Neuronal stem cell (in vitro differentiated cells): Measurements from ENCODE around the gene FOXP1.

ENCODE experiments used
- DNase-seq: peaks from one replicate; pipeline ENCODE4 v3.0.0-alpha.2; 2013; ENCODE audit warnings: low spot score
- H2AFZ ChIP-seq: one replicate; pipeline ENCODE4 v1.6.1; 2013; ENCODE audit warnings: mild to moderate bottlenecking, low read length, inconsistent platforms
- H2AK5ac ChIP-seq: 2 replicates; pipeline ENCODE4 v1.6.1; 2013; ENCODE audit warnings: low read depth, mild to moderate bottlenecking, inconsistent platforms, low read length, moderate library complexity, mixed read lengths
- H2BK120ac ChIP-seq: 2 replicates; pipeline ENCODE4 v1.6.1; 2013; ENCODE audit warnings: low read depth, mild to moderate bottlenecking, inconsistent platforms, low read length, moderate library complexity, mixed read lengths
- H2BK12ac ChIP-seq: one replicate; pipeline ENCODE4 v1.6.1; 2013; ENCODE audit warnings: low read length, inconsistent platforms
- H2BK15ac ChIP-seq: 2 replicates; pipeline ENCODE4 v1.6.1; 2013; ENCODE audit warnings: mild to moderate bottlenecking, low read length, inconsistent platforms, mixed read lengths
- H2BK5ac ChIP-seq: one replicate; pipeline ENCODE4 v1.6.1; 2013; ENCODE audit warnings: inconsistent platforms, mild to moderate bottlenecking, low read length, moderate library complexity
- H3K14ac ChIP-seq: one replicate; pipeline ENCODE4 v1.6.1; 2013; ENCODE audit warnings: low read length, inconsistent platforms
- H3K18ac ChIP-seq: 2 replicates; pipeline ENCODE4 v1.6.1; 2013; ENCODE audit warnings: low read length, inconsistent platforms
- H3K23ac ChIP-seq: 2 replicates; pipeline ENCODE4 v1.6.1; 2013; ENCODE audit warnings: low read depth, mild to moderate bottlenecking, mixed read lengths, low read length, inconsistent platforms; ENCODE audit not compliant: poor library complexity
- H3K27ac ChIP-seq: replicated peaks from 3 replicates; pipeline ENCODE4 v1.5.1; 2013; ENCODE audit warnings: low read length, inconsistent platforms
- H3K27me3 ChIP-seq, 3 experiments: 2 replicates each; pipeline ENCODE4 v1.6.1; 2013; ENCODE audit warnings: low read length in 3 of 3, mild to moderate bottlenecking in 2 of 3, inconsistent platforms in 1 of 3, low read depth in 1 of 3, mixed read lengths in 1 of 3, moderate library complexity in 1 of 3; ENCODE audit not compliant: control insufficient read depth in 3 of 3, insufficient read depth in 3 of 3
- H3K36me3 ChIP-seq, 2 donors: replicated peaks in 1 of 2; 2 replicates each; pipeline ENCODE4 v1.6.1; 2013; ENCODE audit warnings: low read length in 2 of 2; ENCODE audit not compliant: control insufficient read depth in 2 of 2, insufficient read depth in 2 of 2
- H3K4ac ChIP-seq: 2 replicates; pipeline ENCODE4 v1.6.1; 2013; ENCODE audit warnings: inconsistent platforms, mild to moderate bottlenecking, low read length, moderate library complexity
- H3K4me1 ChIP-seq, 2 donors: 1 replicate in 1 of 2; 2 replicates in 1 of 2; pipeline ENCODE4 v1.6.1; 2013; ENCODE audit warnings: low read length in 2 of 2, low read depth in 1 of 2; ENCODE audit not compliant: control insufficient read depth in 2 of 2, insufficient read depth in 1 of 2
- H3K4me2 ChIP-seq: one replicate; pipeline ENCODE4 v1.6.1; 2013; ENCODE audit warnings: mild to moderate bottlenecking, low read length, inconsistent platforms; ENCODE audit not compliant: insufficient read depth, poor library complexity, severe bottlenecking
- H3K4me3 ChIP-seq, 2 donors: 2 replicates each; pipeline ENCODE4 v1.5.1; 2013; ENCODE audit warnings: low read length in 2 of 2, mild to moderate bottlenecking in 2 of 2, inconsistent platforms in 1 of 2, moderate library complexity in 1 of 2
- H3K79me1 ChIP-seq: one replicate; pipeline ENCODE4 v1.6.1; 2013; ENCODE audit warnings: low read depth, mild to moderate bottlenecking, inconsistent platforms, low read length, moderate library complexity
- H3K9ac ChIP-seq: one replicate; pipeline ENCODE4 v1.6.1; 2013; ENCODE audit warnings: mild to moderate bottlenecking, low read depth, low read length, inconsistent platforms; ENCODE audit not compliant: poor library complexity
- H3K9me3 ChIP-seq, 2 donors: replicated peaks in 1 of 2; 2 replicates each; pipeline versions ENCODE3 to v1.6.1; 2013; ENCODE audit warnings: low read length in 2 of 2, mild to moderate bottlenecking in 2 of 2, inconsistent platforms in 1 of 2, low read depth in 1 of 2, mixed read lengths in 1 of 2, moderate library complexity in 1 of 2; ENCODE audit not compliant: control insufficient read depth in 2 of 2, insufficient read depth in 1 of 2
- H4K8ac ChIP-seq: one replicate; pipeline ENCODE4 v1.6.1; 2013; ENCODE audit warnings: low read depth, mild to moderate bottlenecking, inconsistent platforms, low read length, moderate library complexity
- H4K91ac ChIP-seq: one replicate; pipeline ENCODE4 v1.6.1; 2013; ENCODE audit warnings: low read length, low read depth, mild to moderate bottlenecking, inconsistent platforms; ENCODE audit not compliant: poor library complexity
- WGBS, 2 donors: extraction: QIAGEN DNeasy Blood & Tissue Kit; methylation state at CpG; one replicate each; pipeline ENCODE4 v1.1.7; 2013; ENCODE audit warnings: missing lambda C conversion rate in 2 of 2, mixed read lengths in 1 of 2; ENCODE audit not compliant: insufficient read length in 2 of 2, insufficient replicate concordance in 1 of 2; ENCODE audit errors: extremely low coverage in 2 of 2; 5-methylcytosine and 5-hydroxymethylcytosine counted together

FOXP1 gene

GRCh38 chr3:71432044-71432975, 151.2 kb downstream of the FOXP1 start:
- no peak for DNase-seq
- Histone ChIP-seq H3K27ac (no peak overlapping the region), H3K4me2 (no peak overlapping the region), H3K23ac (no peak overlapping the region), H2BK120ac (no peak overlapping the region), H4K8ac (no peak overlapping the region), H2BK12ac (no peak overlapping the region), H3K18ac (peak overlapping the region; percentile 61), H3K14ac (no peak overlapping the region), H3K36me3 (no peaks in the 10 kb centered on the region), H3K4me3 (no peak overlapping the region), H3K4me1 (peaks cover 0 to 11% of the 10 kb centered on the region in 2 donors), H3K4ac (no peak overlapping the region), H2BK15ac (no peak overlapping the region), H3K9ac (peak overlapping the region; percentile 24), H2AFZ (no peak overlapping the region), H3K27me3 (no peaks in the 10 kb centered on the region), H4K91ac (no peak overlapping the region), H3K79me1 (no peaks in the 10 kb centered on the region), H2AK5ac (no peak overlapping the region), H3K9me3 (peaks cover 0 to 7% of the 10 kb centered on the region in 2 donors), H2BK5ac (no peak overlapping the region)
- no CpG with 5 or more reads among the region's 17 CpGs for WGBS, 2 donors

GRCh38 chr3:71430941-71431552, 152.5 kb downstream of the FOXP1 start:
- H2BK12ac ChIP-seq, result no peak overlapping the region
- H4K8ac ChIP-seq, result no peak overlapping the region
- no peak for DNase-seq
- H3K4me1 ChIP-seq, result peaks cover 0 to 11% of the 10 kb centered on the region in 2 donors
- no peak overlapping the region for H3K27ac ChIP-seq
- H3K4me2 ChIP-seq, result no peak overlapping the region
- H3K27me3 ChIP-seq, result no peaks in the 10 kb centered on the region
- no peak overlapping the region for H2AFZ ChIP-seq
- H3K4ac ChIP-seq, result no peak overlapping the region
- no peak overlapping the region for H3K18ac ChIP-seq
- H3K14ac ChIP-seq, result no peak overlapping the region
- no peak overlapping the region for H2BK15ac ChIP-seq
- no peak overlapping the region for H2BK120ac ChIP-seq
- no peaks in the 10 kb centered on the region for H3K36me3 ChIP-seq
- WGBS, 2 donors, result no CpG with 5 or more reads among the region's 7 CpGs
- no peak overlapping the region for H2BK5ac ChIP-seq
- H2AK5ac ChIP-seq, result no peak overlapping the region
- H3K9me3 ChIP-seq, result peaks cover 0 to 7% of the 10 kb centered on the region in 2 donors
- no peaks in the 10 kb centered on the region for H3K79me1 ChIP-seq
- H4K91ac ChIP-seq, result no peak overlapping the region
- H3K9ac ChIP-seq, result no peak overlapping the region
- no peak overlapping the region for H3K23ac ChIP-seq
- H3K4me3 ChIP-seq, result no peak overlapping the region

- no peak overlapping the region for H2AK5ac ChIP-seq
- H2BK120ac ChIP-seq, result no peak overlapping the region
- H3K4me1 ChIP-seq, result peaks cover 0 to 11% of the 10 kb centered on the region in 2 donors
- H2BK15ac ChIP-seq, result no peak overlapping the region
- H4K8ac ChIP-seq, result no peak overlapping the region
- no peak overlapping the region for H3K27ac ChIP-seq
- no peak overlapping the region for H2BK5ac ChIP-seq
- H3K27me3 ChIP-seq, result no peaks in the 10 kb centered on the region
- H3K4me3 ChIP-seq, result no peak overlapping the region
- no peak overlapping the region for H2AFZ ChIP-seq
- H3K36me3 ChIP-seq, result no peaks in the 10 kb centered on the region
- H3K4me2 ChIP-seq, result no peak overlapping the region
- H3K79me1 ChIP-seq, result no peaks in the 10 kb centered on the region
- H3K9ac ChIP-seq, result no peak overlapping the region
- H2BK12ac ChIP-seq, result no peak overlapping the region
- WGBS, 2 donors, result no CpG with 5 or more reads among the region's 5 CpGs
- DNase-seq, result no peak
- no peak overlapping the region for H3K4ac ChIP-seq
- H4K91ac ChIP-seq, result no peak overlapping the region
- no peak overlapping the region for H3K18ac ChIP-seq
- H3K14ac ChIP-seq, result no peak overlapping the region
- no peak overlapping the region for H3K23ac ChIP-seq
- peaks cover 0 to 7% of the 10 kb centered on the region in 2 donors for H3K9me3 ChIP-seq
Measured at GRCh38 chr3:71429597-71429988, 153.9 kb downstream of the FOXP1 start.
